Measurements from ENCODE around the gene MEIS2.

The MEIS2 gene

GRCh38 chr15:37097144-37097919 is 3.0 kb downstream of the MEIS2 start:
- no peak for DNase-seq

DNA sequence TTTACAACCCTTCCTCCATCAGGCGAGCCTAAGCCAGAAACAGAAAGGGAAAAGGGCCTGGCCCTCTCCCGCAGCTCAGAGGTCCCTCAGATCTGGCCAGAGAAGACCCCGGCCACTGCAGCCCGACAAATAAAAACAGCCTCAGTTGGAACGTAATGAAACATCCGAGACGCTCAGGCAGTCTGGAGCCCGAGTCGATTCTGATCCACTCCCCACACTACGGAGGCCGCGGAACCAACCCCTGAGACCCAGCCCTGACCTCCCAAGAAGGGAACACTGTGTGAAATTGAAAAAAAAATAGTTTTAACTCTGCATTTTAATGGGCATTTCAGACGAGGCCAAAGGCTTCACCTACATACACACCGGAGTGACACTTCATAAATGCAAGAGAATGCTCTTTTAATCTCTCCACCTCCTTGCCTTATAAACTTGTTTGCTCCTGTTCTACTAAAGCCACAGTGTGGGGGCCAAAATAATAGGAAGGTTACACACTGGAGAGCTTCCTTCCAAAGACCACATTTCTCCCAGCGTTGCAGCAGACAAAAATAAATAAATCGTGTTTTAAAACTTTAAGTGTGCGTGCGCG is 3.7 kb downstream of the MEIS2 start:
- no peak for DNase-seq

- DNase-seq, result no peak
These were observed 4.4 kb downstream of the MEIS2 start for GRCh38 chr15:37095770-37096557.

GRCh38 chr15:37094915-37095711 is 5.2 kb downstream of the MEIS2 start:
- DNase-seq, result no peak

DNA sequence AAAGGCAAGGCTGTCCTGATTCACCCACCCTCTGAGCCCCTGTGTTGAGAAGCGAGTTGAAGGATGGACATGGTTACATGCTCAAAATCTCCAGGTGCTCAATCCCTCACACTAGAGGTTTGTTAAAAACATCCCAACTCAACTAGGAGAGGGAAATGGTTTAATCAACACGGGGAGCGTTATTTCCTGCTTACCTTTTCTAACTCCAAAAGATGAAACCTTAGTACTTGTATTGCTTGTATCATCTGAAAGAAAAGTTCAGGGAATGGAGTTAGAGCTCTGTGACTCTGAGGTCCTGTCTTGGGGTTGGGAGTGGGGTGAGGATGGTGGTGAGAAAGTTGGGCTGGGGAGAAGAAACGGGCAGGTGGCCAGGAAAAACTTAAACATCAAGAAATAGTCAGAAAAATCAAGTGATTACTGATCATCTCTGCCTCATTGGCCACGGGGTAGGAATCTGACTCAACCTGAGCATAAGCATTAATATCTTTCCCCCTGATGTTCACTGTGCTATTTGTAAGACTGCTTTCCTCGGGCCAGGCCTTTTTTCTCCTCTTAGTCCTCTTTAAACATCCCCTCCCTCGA is 5.9 kb downstream of the MEIS2 start:
- no peak for DNase-seq

DNA sequence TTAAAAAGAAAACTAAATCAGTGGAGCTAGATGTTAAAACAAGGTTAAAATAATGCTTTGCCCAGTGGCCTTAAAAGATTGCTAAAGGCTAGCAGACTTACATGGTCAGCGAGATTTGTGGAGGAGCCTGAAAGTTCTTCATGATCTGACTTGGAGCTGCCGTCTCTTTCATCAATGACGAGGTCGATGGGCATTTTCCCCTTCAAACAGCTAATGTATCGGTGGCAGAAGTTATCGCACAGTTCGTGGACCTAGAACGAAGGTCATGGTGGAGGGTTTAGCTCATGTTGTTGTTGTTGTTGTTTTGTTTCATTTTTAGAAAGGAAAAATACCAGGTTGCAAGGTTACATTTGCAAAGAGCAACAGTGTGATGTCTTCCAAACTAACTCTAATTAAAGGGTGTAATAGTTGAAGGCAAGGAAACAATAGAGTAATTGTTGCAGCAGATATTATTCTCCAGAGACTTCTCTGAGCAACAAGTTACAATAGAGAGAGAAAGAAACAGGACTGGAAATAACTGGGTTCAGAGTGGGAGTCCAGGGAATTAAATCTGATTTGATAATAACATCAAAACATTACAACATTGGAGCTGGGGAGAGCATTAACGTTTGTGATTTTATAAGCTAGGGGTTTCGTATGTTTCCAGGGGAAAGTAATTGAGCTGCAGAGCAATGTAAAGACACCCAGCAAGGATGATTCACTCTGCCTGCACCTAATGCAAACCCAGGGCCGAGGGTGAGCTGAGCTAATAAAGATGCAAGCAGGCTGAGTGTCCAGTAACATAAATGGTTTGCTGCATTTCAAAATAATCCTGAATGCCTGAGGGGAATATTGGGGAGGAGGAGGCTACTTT is 6.6 kb downstream of the MEIS2 start:
- DNase-seq, result no peak

DNA sequence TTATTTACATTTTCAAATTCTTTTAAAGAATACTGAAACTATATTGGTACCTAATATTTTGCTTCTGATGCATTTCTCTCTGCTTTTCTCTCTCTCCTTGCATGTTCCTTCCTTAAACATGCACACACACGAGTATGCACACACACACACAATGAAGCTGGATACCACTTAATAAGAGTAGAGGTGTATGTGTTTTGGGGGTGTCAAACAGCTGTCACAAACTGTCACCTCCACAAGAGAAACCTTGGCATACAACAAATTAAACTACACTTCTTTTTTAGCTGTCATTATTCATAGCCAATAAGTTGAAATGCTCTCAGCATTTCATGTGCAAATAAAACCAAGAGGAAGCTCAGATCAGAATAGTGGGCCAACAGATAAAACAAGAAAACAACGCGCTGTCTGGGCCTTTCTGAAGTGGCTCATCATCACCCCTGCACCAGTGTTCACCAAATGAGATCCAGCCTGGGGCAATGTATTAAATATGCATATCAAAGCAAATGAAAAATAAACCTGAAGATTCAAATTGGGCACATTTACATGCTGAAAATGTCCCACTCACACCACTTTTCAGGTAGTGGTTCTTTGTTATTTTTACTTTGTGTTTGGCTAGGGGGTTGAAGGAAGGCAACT is 9.7 kb downstream of the MEIS2 start:
- no peak for DNase-seq

DNA sequence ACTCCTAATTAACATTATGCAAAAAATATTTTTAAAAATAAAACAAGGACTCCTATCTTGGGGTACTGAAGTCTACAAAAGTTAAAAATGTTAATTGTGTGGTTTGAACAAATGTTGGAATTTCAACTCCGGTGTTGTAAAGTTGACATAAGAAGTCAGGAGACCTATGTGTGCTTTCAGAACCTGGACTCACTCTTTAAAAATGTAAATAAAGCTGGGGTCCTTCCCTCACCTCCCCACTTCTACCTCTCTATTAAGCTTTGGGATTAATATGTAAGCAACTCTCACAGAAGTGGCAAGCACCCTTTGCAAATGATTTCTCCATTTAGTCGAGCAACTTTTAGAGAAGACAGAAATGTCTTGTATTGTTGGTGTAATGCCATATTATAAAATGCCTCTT is 11.9 kb downstream of the MEIS2 start:
- no peak for DNase-seq

DNA sequence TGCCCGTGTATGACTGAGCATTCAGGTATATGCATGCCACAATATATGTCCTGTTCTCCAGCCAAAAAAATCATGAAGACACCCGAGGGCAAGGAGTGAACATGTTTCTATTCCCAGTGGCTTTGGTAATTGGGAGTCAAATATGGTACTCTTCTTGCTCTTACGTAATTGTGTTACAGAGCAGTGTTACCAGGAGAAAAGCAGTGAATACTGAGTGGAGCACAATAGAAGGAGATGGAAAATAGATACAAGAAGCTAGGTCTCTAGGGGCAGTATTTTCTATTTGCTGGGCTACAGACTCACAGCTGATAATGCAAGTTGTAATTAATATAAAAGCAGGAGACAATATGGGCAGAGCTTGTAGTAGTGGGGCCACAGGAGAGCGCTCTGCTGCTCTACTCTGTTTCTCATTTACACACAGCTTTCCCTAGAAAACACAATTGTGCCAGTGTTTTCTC is 13.2 kb downstream of the MEIS2 start:
- no peak for DNase-seq

- no peak for DNase-seq
These were observed 13.8 kb downstream of the MEIS2 start for GRCh38 chr15:37086521-37086920.

- DNase-seq, result no peak
These were observed 14.2 kb downstream of the MEIS2 start for GRCh38 chr15:37086120-37086519.

DNA sequence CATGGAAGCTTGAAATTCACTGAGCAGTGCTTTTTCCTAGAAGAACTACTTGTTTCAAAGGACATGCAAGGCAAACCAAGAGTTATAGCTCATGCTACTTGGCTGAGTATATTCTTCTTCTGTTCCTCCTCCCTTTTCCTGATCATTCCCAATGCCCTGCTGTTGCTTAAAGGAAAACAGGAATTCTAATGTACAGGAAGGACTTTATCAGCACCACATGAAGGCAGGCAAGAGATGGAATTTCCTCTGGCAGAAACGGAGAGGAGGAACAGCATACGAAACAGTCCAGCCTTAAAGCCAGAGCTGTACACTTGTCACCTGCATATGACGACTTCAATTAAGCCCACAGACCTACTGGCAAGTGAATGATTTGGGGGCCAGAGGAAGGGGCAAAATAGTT is 15.7 kb downstream of the MEIS2 start:
- DNase-seq, result no peak

GRCh38 chr15:37083610-37084009 is 16.7 kb downstream of the MEIS2 start:
- DNase-seq, result no peak

DNA sequence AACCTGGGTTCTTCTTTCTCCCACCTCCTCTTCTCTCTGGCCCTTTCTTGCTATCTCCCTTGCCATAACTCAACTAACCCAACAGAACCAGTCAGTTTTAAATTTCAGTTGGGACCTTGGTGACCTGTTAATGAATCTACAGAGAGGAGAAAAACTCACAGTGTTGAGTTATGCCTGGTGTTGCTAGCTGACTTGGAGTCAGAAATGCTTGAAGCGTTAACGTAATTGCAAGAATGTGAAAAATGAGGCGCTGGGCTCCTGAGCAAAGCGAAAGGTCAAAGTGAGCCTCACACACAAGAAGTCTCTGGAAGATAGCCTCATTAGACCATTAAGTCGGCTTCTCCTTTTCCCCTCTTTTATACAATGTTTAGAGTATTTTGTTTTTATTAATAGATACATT is 18.4 kb downstream of the MEIS2 start:
- DNase-seq, result no peak

DNA sequence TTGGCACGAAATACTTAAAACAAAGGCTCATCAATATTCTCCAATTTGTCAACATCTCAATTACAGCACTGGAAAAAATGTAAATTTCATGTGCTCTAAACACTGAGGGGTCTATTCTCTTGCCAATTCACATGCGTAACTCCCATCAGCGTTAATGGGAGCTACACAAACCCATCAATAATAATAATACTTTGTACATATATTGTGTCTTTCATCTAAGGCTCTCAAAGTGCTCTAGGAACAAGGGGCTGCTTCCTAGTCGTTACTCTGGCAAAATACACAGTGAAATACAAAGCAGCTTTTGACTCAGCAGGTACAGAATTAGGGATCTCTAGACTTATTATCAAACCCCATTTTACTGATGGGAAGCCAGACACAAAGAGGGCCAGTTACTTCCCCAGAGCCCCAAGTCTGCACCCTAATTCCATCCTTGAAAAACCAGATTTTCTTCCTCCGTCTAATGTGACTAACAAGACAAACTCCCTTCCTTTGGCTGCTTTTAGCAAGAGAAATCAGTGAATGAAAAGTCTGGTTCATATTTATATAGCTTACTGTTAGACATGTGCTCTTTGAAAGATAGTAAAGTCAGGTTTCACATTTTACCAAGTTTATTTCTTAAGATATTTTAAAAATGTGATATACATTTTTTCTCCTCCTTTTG is 20.0 kb downstream of the MEIS2 start:
- DNase-seq, result no peak

DNA sequence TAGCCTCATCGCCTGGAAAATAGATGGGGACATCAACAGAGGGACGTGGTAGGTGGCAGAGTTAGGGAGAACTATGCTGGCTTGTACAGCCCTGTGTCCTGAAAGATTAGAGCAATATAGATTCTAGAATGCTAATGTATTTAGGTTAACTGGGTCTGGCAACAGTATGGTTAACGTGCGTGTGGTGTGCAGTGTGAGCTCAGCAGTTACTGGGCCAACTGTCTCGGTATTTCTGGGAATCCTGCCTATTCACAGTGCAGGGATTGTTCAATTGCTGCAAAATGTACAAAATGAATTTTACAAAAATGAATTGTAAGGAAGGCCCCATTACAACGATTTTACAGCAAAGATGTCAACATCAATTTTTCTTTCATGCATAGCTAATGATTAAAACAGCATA is 20.6 kb downstream of the MEIS2 start:
- no peak for DNase-seq

DNA sequence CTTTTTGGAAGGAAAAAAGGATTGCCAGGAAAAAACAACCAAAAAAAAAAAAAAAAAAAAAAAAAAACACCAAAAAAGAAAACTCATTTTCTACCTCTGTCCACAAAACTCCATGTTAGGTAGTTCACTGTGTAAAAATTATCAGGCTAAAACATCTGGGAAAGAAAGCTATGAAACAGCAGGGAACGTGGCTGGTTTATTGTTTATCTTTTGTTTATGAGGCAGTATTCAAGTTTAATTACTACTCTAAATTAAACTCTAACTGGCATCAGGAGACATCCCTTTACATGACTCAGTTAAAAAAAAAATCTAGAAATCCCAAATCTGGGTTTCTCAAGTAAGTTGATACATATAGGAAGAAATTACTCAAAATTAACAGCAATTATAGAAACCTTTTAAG is 21.8 kb downstream of the MEIS2 start:
- no peak for DNase-seq

DNA sequence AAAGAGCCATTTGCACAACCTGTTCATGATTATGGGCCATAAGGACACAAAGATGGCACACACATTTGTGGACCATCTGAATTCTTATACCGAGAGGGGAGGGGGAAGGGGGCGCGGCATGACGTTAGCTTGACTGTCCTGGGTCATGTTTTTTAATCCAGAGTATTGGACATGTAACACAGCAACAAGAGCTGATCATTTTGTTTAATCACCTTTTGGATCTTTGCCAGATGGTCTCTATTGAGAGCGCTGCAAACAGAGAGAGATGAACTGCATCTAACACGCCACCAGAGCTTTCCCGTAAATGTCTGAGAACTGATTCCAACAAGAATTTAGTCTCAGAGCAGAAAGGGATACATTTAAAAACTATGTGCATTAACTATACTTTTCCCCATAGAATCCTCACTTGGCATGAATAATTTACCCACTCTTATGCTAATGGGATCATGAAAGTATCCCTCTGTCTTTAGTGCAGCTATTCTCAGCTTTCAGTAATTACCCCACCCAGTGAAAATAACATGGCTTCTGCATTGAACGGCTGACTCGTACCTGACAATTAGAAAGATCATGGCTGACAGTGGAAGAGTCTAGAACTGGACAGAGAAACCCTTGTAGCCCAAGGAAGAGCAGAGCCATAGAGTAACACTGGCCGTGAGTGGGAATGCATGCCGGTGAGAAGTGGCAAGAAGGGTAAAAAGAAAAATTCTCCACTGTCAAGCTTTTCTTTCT is 22.6 kb downstream of the MEIS2 start:
- no peak for DNase-seq

GRCh38 chr15:37076543-37076942 is 23.8 kb downstream of the MEIS2 start:
- no peak for DNase-seq

DNA sequence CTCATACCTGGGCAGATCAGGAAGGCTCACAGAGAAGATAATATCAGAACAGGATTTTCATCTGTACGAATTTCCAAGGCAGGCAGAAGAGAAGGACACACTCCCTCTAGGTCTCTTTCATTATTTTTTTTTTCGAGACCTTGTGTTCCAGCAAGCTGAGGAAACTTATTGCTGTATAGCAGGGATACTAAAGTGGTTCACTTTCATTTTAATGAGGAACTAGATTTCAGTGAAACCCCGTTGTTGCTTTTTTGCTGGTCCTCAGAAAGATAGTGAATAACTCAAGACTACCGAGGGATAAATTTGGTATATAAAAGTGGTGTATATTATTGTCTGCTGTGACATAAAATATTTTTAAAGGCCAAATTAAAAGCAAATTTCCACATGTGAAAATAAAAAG is 24.6 kb downstream of the MEIS2 start:
- DNase-seq, result no peak
